GM12864 (cell line): ENCODE results near the gene PGS1.
A peak's percentile ranks its signal among the peaks of the same experiment; 100 is the strongest.

Experiments used
- DNase-seq: peaks from one replicate; pipeline ENCODE4 v3.0.0-alpha.2; 2011; ENCODE audit warnings: low read depth
- H3K4me3 ChIP-seq: 2 replicates; pipeline ENCODE4 v1.5.1; 2011; ENCODE audit warnings: mild to moderate bottlenecking, low read depth, low read length, control low read depth
- CTCF ChIP-seq: IDR thresholded peaks from 2 replicates; pipeline ENCODE4 v1.5.1; 2011; ENCODE audit warnings: low read depth, mild to moderate bottlenecking, moderate library complexity, low read length, control low read depth, inconsistent platforms; ENCODE audit errors: missing control alignments

The PGS1 gene

GRCh38 chr17:78348055-78348770 is 30.2 kb upstream of the PGS1 start:
- no peak for TF ChIP-seq CTCF
- no peak overlapping the region for H3K4me3 ChIP-seq
- DNase-seq = no peak

- H3K4me3 ChIP-seq = no peak overlapping the region
- no peak for DNase-seq
- peak; percentile 15 for TF ChIP-seq CTCF
Observed at GRCh38 chr17:78349891-78350642, 28.4 kb upstream of the PGS1 start.

GRCh38 chr17:78351449-78352006 is 26.9 kb upstream of the PGS1 start:
- no peak for DNase-seq
- H3K4me3 ChIP-seq = no peak overlapping the region

GRCh38 chr17:78353834-78354233 is 24.6 kb upstream of the PGS1 start:
- no peak overlapping the region for H3K4me3 ChIP-seq
- no peak for DNase-seq
- no peak for TF ChIP-seq CTCF

More at GRCh38 chr17:78351449-78352006, 26.9 kb upstream of the PGS1 start:
- no peak for TF ChIP-seq CTCF

- no peak overlapping the region for H3K4me3 ChIP-seq
- DNase-seq = no peak
- no peak for TF ChIP-seq CTCF
Observed at GRCh38 chr17:78355045-78355641, 23.3 kb upstream of the PGS1 start.

- DNase-seq = no peak
- no peak for TF ChIP-seq CTCF
- H3K4me3 ChIP-seq = no peak overlapping the region
Observed at GRCh38 chr17:78355701-78356100, 22.7 kb upstream of the PGS1 start.
